ENCODE results near the gene NSUN7. TPM values are rescaled to one million over a fixed set of nuclear protein-coding genes. Genes with fewer than 3 reads are reported as not detected.

The NSUN7 gene, protein sequence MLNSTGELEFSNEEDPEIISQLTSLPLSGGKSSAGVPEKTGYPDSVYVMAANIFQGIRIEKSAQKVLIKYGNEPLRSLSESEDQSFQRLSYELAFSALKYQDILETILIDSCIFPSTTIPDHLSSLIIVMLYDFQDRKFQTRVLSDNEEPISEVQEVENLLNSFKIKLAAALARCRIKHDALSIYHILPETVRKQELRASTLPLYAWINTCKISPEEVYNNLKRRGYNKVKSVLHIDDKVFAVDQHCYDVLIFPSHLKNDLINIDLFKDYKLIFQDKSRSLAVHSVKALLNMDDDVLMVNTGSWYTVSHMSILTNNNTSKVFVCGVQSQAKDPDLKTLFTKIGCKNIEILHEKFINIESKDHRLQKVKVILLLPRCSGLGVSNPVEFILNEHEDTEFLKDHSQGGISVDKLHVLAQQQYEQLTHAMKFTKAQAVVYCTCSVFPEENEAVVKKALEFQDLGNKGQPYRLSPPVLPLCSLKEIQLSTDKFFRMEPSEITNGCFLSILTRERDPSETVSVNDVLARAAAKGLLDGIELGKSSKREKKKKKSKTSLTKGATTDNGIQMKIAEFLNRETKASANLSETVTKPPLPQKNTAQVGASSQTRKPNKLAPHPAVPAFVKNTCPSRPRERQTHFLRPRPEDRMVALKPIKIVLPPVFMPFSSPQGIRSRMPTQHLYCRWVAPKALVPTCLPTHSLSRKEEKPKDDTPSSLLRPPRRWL
- total RNA-seq (2022; extraction: Qiagen RNA extraction) = 0.31 to 0.43 TPM (median 0.32 TPM) in 5 replicates

DNA sequence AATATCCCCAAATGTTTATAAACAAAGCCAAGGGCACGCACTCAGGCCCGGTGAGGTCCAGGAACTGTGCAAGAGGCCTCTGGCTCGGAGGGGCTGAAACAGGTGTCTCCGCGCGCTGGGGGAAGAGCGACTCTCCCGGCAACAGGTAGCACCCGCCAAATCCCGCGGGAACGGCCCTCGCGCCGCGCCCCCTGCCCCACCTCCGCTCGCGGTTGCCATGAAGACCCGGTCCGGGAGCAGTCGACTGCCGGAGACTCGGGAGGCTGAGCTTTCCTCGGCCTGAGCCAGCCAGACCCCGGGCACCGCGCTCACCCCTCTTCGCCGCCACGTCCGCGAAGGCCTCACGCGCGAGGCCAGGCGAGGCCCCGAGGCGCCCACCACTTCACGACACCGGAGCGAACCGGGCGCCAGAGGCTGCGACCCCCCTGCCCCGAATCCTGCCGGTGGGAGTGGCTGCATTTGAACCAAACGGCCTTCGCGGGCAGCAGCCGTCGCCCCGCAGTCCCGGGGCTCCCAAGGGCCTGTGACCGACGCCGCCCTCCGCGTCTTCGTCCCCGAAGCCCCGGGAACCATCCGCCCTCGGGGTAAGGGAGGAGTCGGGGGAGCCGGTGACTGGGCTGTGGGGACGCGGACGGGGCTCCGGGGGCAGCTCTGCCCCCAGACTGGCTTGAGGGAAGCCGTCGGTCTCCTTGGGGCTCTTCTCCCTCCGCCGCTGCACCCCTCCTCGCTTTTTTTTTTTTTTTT lies at the start of gene NSUN7:
NSUN7 (plus strand) TSS at position 239 of the 744 bp plus-strand sequence. CDS start 739 bp downstream, outside the sequence.

Other genes with a start within 250 kb of the NSUN7 start
- gene RBM47, start 120.1 kb upstream of the NSUN7 start, total RNA-seq (2022; extraction: Qiagen RNA extraction) = 19.6 to 28.3 TPM (median 25.4 TPM) in 5 replicates

Measured in A549 treated with Hydrocortisone at 1 μM for 4 hours (cell line).